NT2/D1 (cell line): Measurements from ENCODE around the gene PRPF6.
"Not testable (repeated sequence)": the region's sequence is repeated elsewhere in the genome, so short reads cannot be mapped to it uniquely, and the experiment has no call there.

Source experiments
- DNase-seq: peaks from one replicate; pipeline ENCODE4 v3.0.0-alpha.2; 2011; ENCODE audit warnings: low read depth, low spot score
- H3K27me3 ChIP-seq: 2 replicates; pipeline ENCODE4 v1.6.0; 2011; ENCODE audit warnings: mild to moderate bottlenecking; ENCODE audit not compliant: insufficient read length, insufficient read depth
- H3K36me3 ChIP-seq: 2 replicates; pipeline ENCODE4 v1.6.1; 2011; ENCODE audit warnings: mild to moderate bottlenecking, low read length, mixed read lengths; ENCODE audit not compliant: insufficient read depth, insufficient read length
- H3K4me1 ChIP-seq: 2 replicates; pipeline ENCODE4 v1.5.1; 2011; ENCODE audit not compliant: insufficient read depth, insufficient read length
- H3K4me3 ChIP-seq: 2 replicates; pipeline ENCODE4 v1.5.1; 2011; ENCODE audit warnings: low read depth; ENCODE audit not compliant: insufficient read length
- H3K9ac ChIP-seq: 2 replicates; pipeline ENCODE4 v1.6.0; 2011; ENCODE audit warnings: low read depth; ENCODE audit not compliant: insufficient read length
- H3K9me3 ChIP-seq: 2 replicates; pipeline ENCODE4 v1.5.1; 2011; ENCODE audit warnings: mild to moderate bottlenecking, low read length; ENCODE audit not compliant: insufficient read depth
- SUZ12 ChIP-seq: IDR thresholded peaks from 2 replicates; pipeline ENCODE4 v1.6.1; 2011; ENCODE audit not compliant: insufficient read length, insufficient read depth; ENCODE audit errors: extremely low read depth
- YY1 ChIP-seq: IDR thresholded peaks from 2 replicates; pipeline ENCODE4 v1.6.1; 2011; ENCODE audit not compliant: insufficient read length, insufficient read depth
- ZNF274 ChIP-seq: IDR thresholded peaks from 2 replicates; pipeline ENCODE4 v1.6.1; 2011; ENCODE audit warnings: mild to moderate bottlenecking, low read depth, low read length

The PRPF6 gene

DNA sequence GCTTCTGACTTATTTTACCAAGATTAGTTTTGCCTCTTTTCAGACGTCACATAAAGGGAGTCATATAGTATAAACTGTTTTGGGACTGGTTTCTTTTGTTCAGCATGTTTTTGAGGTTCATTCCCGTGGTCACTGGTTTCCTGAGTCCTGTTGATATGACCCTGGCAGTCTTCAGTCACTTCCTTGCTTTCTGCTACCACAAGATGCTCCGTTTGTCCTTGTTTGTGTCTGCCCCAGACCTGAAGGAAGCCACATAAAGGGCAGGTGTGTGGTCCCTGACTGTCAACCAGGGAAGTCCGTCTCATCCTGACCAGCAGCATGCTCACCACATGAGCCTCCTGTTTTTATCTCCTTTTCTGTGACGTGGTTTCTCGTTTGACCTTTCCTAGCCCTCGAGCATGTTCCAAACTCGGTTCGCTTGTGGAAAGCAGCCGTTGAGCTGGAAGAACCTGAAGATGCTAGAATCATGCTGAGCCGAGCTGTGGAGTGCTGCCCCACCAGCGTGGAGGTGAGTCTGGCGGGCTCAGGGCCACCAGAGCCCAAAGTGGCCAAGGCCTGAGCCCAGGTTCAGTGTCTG, 29.0 kb downstream of the PRPF6 start:
- Histone ChIP-seq H3K9ac (no peak overlapping the region), H3K9me3 (peaks cover 21% of the 10 kb centered on the region), H3K27me3 (no peaks in the 10 kb centered on the region), H3K36me3 (peaks cover 81% of the 10 kb centered on the region), H3K4me1 (peaks cover 4% of the 10 kb centered on the region), H3K4me3 (no peak overlapping the region)
- TF ChIP-seq SUZ12 = no peak
- TF ChIP-seq ZNF274 = no peak
- TF ChIP-seq YY1 = no peak
- no peak for DNase-seq

DNA sequence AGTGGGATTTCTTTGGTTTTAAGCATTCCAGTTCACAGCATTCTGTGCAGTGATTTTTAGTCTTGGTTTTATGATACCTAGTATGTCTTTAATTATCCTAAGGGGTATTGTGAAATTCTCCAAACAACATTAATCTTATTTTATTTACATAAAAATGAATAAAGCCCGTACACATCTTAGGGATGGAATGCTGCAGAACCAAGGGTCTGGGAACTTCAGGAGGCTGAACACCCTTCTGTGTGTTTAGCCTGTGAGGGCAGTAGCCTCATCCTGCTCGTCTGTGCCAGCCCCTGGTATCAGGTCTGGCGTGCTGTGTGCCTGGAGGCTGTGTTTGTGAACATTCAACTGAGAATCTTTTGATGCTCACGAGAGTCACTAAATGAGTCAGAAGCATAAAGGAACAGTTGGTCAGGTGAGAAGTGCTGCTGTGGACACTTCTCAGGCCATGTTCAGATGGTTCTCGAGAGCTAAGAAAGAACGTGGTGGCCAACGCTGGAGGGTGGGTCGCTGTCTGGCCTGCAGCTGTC, 29.8 kb downstream of the PRPF6 start:
- DNase-seq = no peak
- H3K9ac ChIP-seq = no peak overlapping the region
- peaks cover 21% of the 10 kb centered on the region for H3K9me3 ChIP-seq
- peaks cover 80% of the 10 kb centered on the region for H3K36me3 ChIP-seq
- no peak overlapping the region for H3K4me3 ChIP-seq
- H3K27me3 ChIP-seq = no peaks in the 10 kb centered on the region
- H3K4me1 ChIP-seq = peaks cover 4% of the 10 kb centered on the region
- TF ChIP-seq SUZ12 = no peak

DNA sequence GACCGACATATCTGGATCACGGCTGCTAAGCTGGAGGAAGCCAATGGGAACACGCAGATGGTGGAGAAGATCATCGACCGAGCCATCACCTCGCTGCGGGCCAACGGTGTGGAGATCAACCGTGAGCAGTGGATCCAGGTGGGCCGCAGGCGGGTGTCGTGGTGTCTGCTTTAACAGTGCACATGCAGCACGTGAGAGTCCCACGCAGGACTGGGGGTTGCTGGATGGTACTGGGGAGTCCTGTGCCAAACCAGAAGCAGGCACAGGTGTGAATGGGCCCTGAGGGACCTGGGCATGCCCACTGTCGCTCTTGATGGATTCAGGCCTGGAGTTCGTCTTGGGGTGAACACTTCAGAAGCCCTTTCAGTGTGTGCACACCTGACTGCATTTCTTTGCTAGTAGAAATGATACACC, 30.4 kb downstream of the PRPF6 start:
- Histone ChIP-seq H3K9me3 (peaks cover 21% of the 10 kb centered on the region), H3K9ac (no peak overlapping the region), H3K36me3 (peaks cover 82% of the 10 kb centered on the region), H3K4me3 (no peak overlapping the region), H3K4me1 (peaks cover 4% of the 10 kb centered on the region), H3K27me3 (no peaks in the 10 kb centered on the region)
- TF ChIP-seq SUZ12 = no peak
- TF ChIP-seq YY1 = no peak
- no peak for TF ChIP-seq ZNF274
- no peak for DNase-seq

DNA sequence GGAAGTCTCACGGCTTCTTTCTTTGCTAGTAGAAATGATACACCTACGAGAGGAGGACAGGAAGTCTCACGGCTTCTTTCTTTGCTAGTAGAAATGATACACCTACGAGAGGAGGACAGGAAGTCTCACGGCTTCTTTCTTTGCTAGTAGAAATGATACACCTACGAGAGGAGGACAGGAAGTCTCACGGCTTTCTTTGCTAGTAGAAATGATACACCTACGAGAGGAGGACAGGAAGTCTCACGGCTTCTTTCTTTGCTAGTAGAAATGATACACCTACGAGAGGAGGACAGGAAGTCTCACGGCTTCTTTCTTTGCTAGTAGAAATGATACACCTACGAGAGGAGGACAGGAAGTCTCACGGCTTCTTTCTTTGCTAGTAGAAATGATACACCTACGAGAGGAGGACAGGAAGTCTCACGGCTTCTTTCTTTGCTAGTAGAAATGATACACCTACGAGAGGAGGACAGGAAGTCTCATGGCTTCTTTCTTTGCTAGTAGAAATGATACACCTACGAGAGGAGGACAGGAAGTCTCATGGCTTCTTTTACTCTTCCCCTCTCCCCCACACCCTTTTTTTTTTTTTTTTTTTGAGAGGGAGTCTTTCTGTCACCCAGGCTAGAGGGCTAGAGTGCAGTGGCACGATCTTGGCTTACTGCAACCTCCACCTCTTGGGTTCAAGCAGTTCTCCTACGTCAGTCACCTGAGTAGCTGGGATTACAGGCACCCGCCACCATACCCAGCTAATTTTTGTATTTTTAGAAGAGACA, 31.6 kb downstream of the PRPF6 start:
- not testable (repeated sequence) for H3K27me3 ChIP-seq, H3K4me3 ChIP-seq, H3K9ac ChIP-seq, DNase-seq, H3K4me1 ChIP-seq
- Histone ChIP-seq H3K9me3 (peaks cover 19% of the 10 kb centered on the region), H3K36me3 (peaks cover 78% of the 10 kb centered on the region)

DNA sequence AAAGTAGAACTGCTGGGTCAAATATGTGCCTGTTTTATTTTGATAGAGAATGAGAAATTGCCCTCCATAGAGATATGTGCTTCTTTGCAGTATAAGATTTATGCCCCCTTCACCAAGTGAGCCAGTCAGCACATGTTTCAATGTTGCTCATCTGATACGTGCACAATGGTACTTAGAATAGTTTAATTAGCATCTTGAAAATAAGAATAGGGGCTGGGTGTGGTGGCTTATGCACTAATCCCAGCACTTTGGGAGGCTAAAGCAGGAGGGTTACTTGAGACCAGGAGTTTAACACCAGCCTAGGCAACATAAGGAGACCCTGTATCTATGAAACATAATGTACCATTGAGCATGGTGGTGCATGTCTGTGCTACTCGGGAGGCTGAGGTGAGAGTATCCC, 34.7 kb downstream of the PRPF6 start:
- no peak overlapping the region for H3K9ac ChIP-seq
- H3K4me1 ChIP-seq = no peaks in the 10 kb centered on the region
- DNase-seq = no peak
- H3K36me3 ChIP-seq = peaks cover 77% of the 10 kb centered on the region
- no peaks in the 10 kb centered on the region for H3K27me3 ChIP-seq
- TF ChIP-seq SUZ12 (no peak), ZNF274 (no peak), YY1 (no peak)
- H3K4me3 ChIP-seq = no peak overlapping the region
- H3K9me3 ChIP-seq = no peaks in the 10 kb centered on the region

DNA sequence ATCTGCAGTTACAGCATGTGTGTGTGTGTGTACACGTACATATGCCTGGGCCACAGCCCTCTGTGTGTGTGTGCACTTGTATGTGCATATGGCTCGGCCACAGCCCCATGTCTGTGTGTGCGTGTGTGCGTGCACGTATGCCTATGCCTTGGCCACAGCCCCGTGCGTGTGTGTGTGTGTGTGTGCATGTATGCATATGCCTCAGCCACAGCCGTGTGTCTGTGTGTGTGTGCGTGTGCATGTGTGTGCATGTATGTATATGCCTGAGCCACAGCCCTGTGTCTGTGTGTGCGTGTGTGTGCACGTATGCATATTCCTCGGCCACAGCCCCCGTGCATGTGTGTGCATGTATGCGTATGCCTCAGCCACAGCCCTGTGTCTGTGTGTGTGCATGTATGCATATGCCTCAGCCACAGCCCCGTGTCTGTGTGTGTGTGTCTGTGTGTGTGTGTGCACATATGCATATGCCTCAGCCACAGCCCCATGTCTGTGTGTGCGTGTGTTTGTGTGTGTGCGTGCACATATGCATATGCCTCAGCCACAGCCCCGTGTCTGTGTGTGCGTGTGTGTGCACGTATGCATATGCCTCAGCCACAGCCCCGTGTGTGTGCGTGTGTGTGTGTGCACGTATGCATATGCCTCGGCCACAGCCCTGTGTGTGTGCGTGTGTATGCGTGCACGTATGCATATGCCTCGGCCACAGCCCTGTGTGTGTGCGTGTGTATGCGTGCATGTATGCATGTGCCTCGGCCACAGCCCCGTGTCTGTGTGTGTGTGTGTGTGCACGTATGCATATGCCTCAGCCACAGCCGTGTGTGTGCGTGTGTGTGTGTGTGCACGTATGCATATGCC, 40.4 kb downstream of the PRPF6 start:
- Histone ChIP-seq H3K4me3 (no peak overlapping the region), H3K36me3 (peaks cover 90% of the 10 kb centered on the region), H3K9me3 (no peaks in the 10 kb centered on the region), H3K4me1 (no peaks in the 10 kb centered on the region), H3K9ac (no peak overlapping the region), H3K27me3 (no peaks in the 10 kb centered on the region)
- TF ChIP-seq SUZ12 (no peak), ZNF274 (no peak), YY1 (no peak)
- DNase-seq = no peak
